GM12878 (cell line): ENCODE results near the gene GPR62. TPM values are rescaled to one million over a fixed set of nuclear protein-coding genes. Genes with fewer than 3 reads are reported as not detected.

Source experiments
- ATAC-seq: fragments of 200-7000 bp; cut with Tn5 transposase; 3 replicates; pipeline ENCODE4 v1.9.1; 2020; ENCODE audit warnings: mild to moderate bottlenecking, moderate library complexity
- BruUV-seq: library from RNA; stranded (reverse); fragments of 400-500 nt; replicated peaks from 2 replicates; lab custom pipeline; 2021; lab: Mats Ljungman, UMichigan
- CTCF ChIA-PET: fragments of 300-600 bp; sonication (Branson Sonifier 250); formaldehyde crosslinking; extraction: SDS; loops from one replicate; lab custom pipeline; 2021; ENCODE audit warnings: inconsistent platforms; lab: Yijun Ruan, JAX
- POLR2A ChIA-PET: fragments of 350-600 bp; formaldehyde crosslinking; extraction: SDS; loops from one replicate; lab custom pipeline; 2021; ENCODE audit warnings: inconsistent platforms; lab: Charles Lee
- RAD21 ChIA-PET: fragments of 300-600 bp; sonication (Branson Sonifier 250); formaldehyde crosslinking; loops from one replicate; lab custom pipeline; 2023; ENCODE audit warnings: antibody characterized with exemption; ENCODE audit not compliant: unreplicated experiment; lab: Charles Lee
- SMC1A ChIA-PET: fragments of 300-600 bp; sonication (Branson Sonifier 250); formaldehyde crosslinking; loops from one replicate; lab custom pipeline; 2023; ENCODE audit not compliant: unreplicated experiment, uncharacterized antibody; lab: Charles Lee
- DNase-seq: peaks from one replicate; pipeline ENCODE4 v3.0.0-alpha.2; 2011; ENCODE audit warnings: low read depth, low spot score
- FAIRE-seq: peaks from 3 replicates; lab custom pipeline; 2011; peaks lifted over from hg19 to GRCh38; lab: Jason Lieb, UNC
- H2AFZ ChIP-seq: 2 replicates; pipeline ENCODE4 v1.6.0; 2011; ENCODE audit warnings: low read depth, low read length, control low read depth; ENCODE audit not compliant: control insufficient read depth
- H3K27ac ChIP-seq: 2 replicates; pipeline ENCODE4 v1.5.1; 2011; ENCODE audit warnings: control low read depth; ENCODE audit not compliant: control insufficient read depth, insufficient read depth
- H3K27me3 ChIP-seq, 2 experiments: replicated peaks in 1 of 2; 2 replicates each; pipeline versions ENCODE4 v1.6.0 to v1.6.1; 2011; ENCODE audit warnings: low read length in 1 of 2; ENCODE audit not compliant: control insufficient read depth in 2 of 2, insufficient read depth in 2 of 2
- H3K36me3 ChIP-seq, 2 experiments: 2 replicates each; pipeline ENCODE4 v1.5.1; 2011; ENCODE audit warnings: low read length in 1 of 2; ENCODE audit not compliant: control insufficient read depth in 2 of 2, insufficient read depth in 2 of 2
- H3K4me1 ChIP-seq: 2 replicates; pipeline ENCODE4 v1.6.1; 2011; ENCODE audit warnings: mild to moderate bottlenecking, low read length, moderate library complexity, mixed read lengths; ENCODE audit not compliant: control insufficient read depth, insufficient read depth
- H3K4me2 ChIP-seq: 2 replicates; pipeline ENCODE4 v1.6.0; 2011; ENCODE audit warnings: control low read depth; ENCODE audit not compliant: control insufficient read depth, insufficient read depth
- H3K4me3 ChIP-seq: fragments of 200-600 bp; sonication (generic); 2 replicates; pipeline ENCODE4 v1.5.1; 2016
- H3K79me2 ChIP-seq: 2 replicates; pipeline ENCODE4 v1.6.0; 2011; ENCODE audit warnings: low read length; ENCODE audit not compliant: control insufficient read depth, insufficient read depth
- H3K9ac ChIP-seq: 2 replicates; pipeline ENCODE4 v1.8.0; 2011; ENCODE audit warnings: low read length, control low read depth, mixed read lengths; ENCODE audit not compliant: control insufficient read depth, insufficient read depth
- H3K9me3 ChIP-seq: replicated peaks from 3 replicates; pipeline ENCODE4 v1.5.1; 2011; ENCODE audit warnings: mild to moderate bottlenecking, low read length; ENCODE audit not compliant: control insufficient read depth, insufficient read depth
- H4K20me1 ChIP-seq: 2 replicates; pipeline ENCODE4 v1.6.0; 2011; ENCODE audit not compliant: control insufficient read depth, insufficient read depth
- BHLHE40 ChIP-seq, 2 experiments: fragments of 450-650 bp in 1 of 2; IDR thresholded peaks; 2 replicates each; pipeline ENCODE4 v1.6.1; 2011 to 2017; ENCODE audit warnings: low read depth in 2 of 2, borderline replicate concordance in 1 of 2, improper control_type of control experiment in 1 of 2, low read length in 1 of 2, mild to moderate bottlenecking in 1 of 2
- CEBPZ ChIP-seq: fragments of 150-350 bp; IDR thresholded peaks from 2 replicates; pipeline ENCODE4 v1.6.1; 2016; ENCODE audit warnings: low read depth, low read length
- CREM ChIP-seq: IDR thresholded peaks from 2 replicates; pipeline ENCODE4 v1.6.1; 2014; ENCODE audit warnings: antibody characterized with exemption, low read depth
- E2F4 ChIP-seq: IDR thresholded peaks from 2 replicates; pipeline ENCODE4 v1.6.1; 2012; ENCODE audit warnings: low read depth, low read length, improper control_type of control experiment
- GATAD2B ChIP-seq: fragments of 450-650 bp; conservative IDR thresholded peaks from 2 replicates; pipeline ENCODE4 v1.6.1; 2017; ENCODE audit warnings: low read depth, mild to moderate bottlenecking, moderate library complexity
- HCFC1 ChIP-seq: fragments of 150-350 bp; IDR thresholded peaks from 2 replicates; pipeline ENCODE4 v1.6.1; 2014; ENCODE audit warnings: low read length
- MTA3 ChIP-seq: IDR thresholded peaks from 2 replicates; pipeline ENCODE4 v1.6.1; 2012; ENCODE audit warnings: low read length, inconsistent platforms, borderline replicate concordance
- MYB ChIP-seq: fragments of 150-350 bp; IDR thresholded peaks from 2 replicates; pipeline ENCODE4 v1.6.1; 2014; ENCODE audit warnings: mild to moderate bottlenecking, low read depth, low read length, borderline replicate concordance
- NFYB ChIP-seq: IDR thresholded peaks from 2 replicates; pipeline ENCODE4 v1.6.1; 2011; ENCODE audit warnings: low read depth, mild to moderate bottlenecking, low read length, improper control_type of control experiment, moderate library complexity; ENCODE audit not compliant: insufficient read depth
- PRDM15 ChIP-seq: fragments of 450-650 bp; formaldehyde crosslinking; IDR thresholded peaks from 2 replicates; pipeline ENCODE4 v1.4.0; 2020; ENCODE audit warnings: mild to moderate bottlenecking, moderate library complexity
- RAD51 ChIP-seq: fragments of 450-650 bp; IDR thresholded peaks from 2 replicates; pipeline ENCODE4 v1.6.1; 2016; ENCODE audit warnings: moderate library complexity, mild to moderate bottlenecking, inconsistent platforms
- RB1 ChIP-seq: fragments of 450-650 bp; formaldehyde crosslinking; IDR thresholded peaks from 2 replicates; pipeline ENCODE4 v1.6.1; 2017; ENCODE audit warnings: mild to moderate bottlenecking, borderline replicate concordance
- YBX1 ChIP-seq: fragments of 450-650 bp; IDR thresholded peaks from 2 replicates; pipeline ENCODE4 v1.6.1; 2016; ENCODE audit warnings: antibody characterized with exemption
- ZZZ3 ChIP-seq: IDR thresholded peaks from 2 replicates; pipeline ENCODE4 v1.6.1; 2011; ENCODE audit warnings: low read depth; ENCODE audit not compliant: control insufficient read depth, insufficient read length
- WGBS: methylation state at CpG from one replicate; pipeline ENCODE4 v1.1.6; 2016; ENCODE audit warnings: low lambda C conversion rate; ENCODE audit not compliant: insufficient replicate concordance, insufficient coverage; ENCODE audit errors: missing lambda C conversion rate; 5-methylcytosine and 5-hydroxymethylcytosine counted together
- in situ Hi-C: fragments of 300-500 bp; cut with MboI; formaldehyde crosslinking; loops from 9 replicates; pipeline ENCODE4 v1.14.3; 2018; ENCODE audit warnings: mixed read lengths
- intact Hi-C: fragments of 100-400 bp; cut with micrococcal nuclease; formaldehyde crosslinking; loops from one replicate; pipeline ENCODE4 v1.14.2; 2022; ENCODE audit not compliant: unreplicated experiment
- polyA plus RNA-seq, 11 experiments: library from polyadenylated mRNA; depleted of rRNA in 4 of 11; unstranded in 6 of 11; stranded (reverse) in 5 of 11; fragments of >200 nt; fragmentation: Nextera tagmentation in 4 of 11; fragmentation: Illumina TruSeq in 1 of 11; extraction: Ambion mirVana in 4 of 11; extraction: Trizol in 1 of 11; gene quantifications; 1 replicate in 1 of 11; 2 replicates in 10 of 11; pipeline versions ENCODE4 v1.2.1 to v1.2.3, GENCODE V29; 2011 to 2016; ENCODE audit warnings: inconsistent platforms in 2 of 11, missing spikeins in 2 of 11, low read depth in 1 of 11
- total RNA-seq, 4 experiments: library from RNA; depleted of rRNA in 3 of 4; stranded (reverse); fragments of >200 nt in 3 of 4; fragmentation: Illumina TruSeq in 1 of 4; extraction: Trizol in 1 of 4; gene quantifications; 2 replicates each; pipeline versions ENCODE4 v1.2.1 to v1.2.3, GENCODE V29; 2013 to 2021

GPR62 gene
- total and polyA plus RNA-seq, 10 of the 15 experiments (the other 5 are each of a cell fraction or from before 2014, with no cell fraction given), result not detected

- BruUV-seq, result no TSS peak
- no peaks in the 10 kb centered on the region for H3K36me3 ChIP-seq
- POLR2A ChIA-PET, result interaction anchor here (0.7 to 4.0 kb wide), 12 partner anchors 8 to 296 kb away, joined by 3 to 30 read pairs (median 4); partner anchors contain the start of genes ABHD14A, ABHD14B, ALAS1 and DUSP7
- CTCF ChIA-PET, result interaction anchor here (0.8 to 4.6 kb wide), 20 partner anchors 10 to 430 kb away, joined by 3 to 56 read pairs (median 4); partner anchors contain the start of genes ABHD14A, ABHD14B, DUSP7 and PARP3
- H2AFZ ChIP-seq, result peak within 1 kb of the TSS; percentile 91
- peak within 1 kb of the TSS; percentile 97 for H3K4me3 ChIP-seq
- H3K9ac ChIP-seq, result peak within 1 kb of the TSS; percentile 83
- peak within 1 kb of the TSS; percentile 73 for H3K27ac ChIP-seq
- H3K9me3 ChIP-seq, result no peaks in the 10 kb centered on the region
- in situ Hi-C loops, result no loop called here
- H3K79me2 ChIP-seq, result peaks cover 3% of the 10 kb centered on the region
- WGBS, result under 1% methylated on average over 57 of the region's 68 CpGs
- H3K27me3 ChIP-seq, result no peaks in the 10 kb centered on the region
- peaks cover 8% of the 10 kb centered on the region for H3K4me1 ChIP-seq
- peak; percentile 92 for ATAC-seq
- peak within 1 kb of the TSS; percentile 96 for H3K4me2 ChIP-seq
- RAD21 ChIA-PET, result interaction anchor here (0.9 to 3.3 kb wide), 9 partner anchors 9 to 271 kb away, joined by 3 to 30 read pairs (median 5); partner anchors contain the start of genes ABHD14A, ABHD14B, PARP3 and PCBP4
- H4K20me1 ChIP-seq, result no peaks in the 10 kb centered on the region
- FAIRE-seq, result peak; percentile 59
- SMC1A ChIA-PET, result interaction anchor here (0.7 to 2.8 kb wide), 4 partner anchors 9 to 40 kb away, joined by 3 to 17 read pairs (median 6); partner anchors contain the start of genes ABHD14A, ABHD14B and RPL29
- peak; percentile 43 for DNase-seq
- intact Hi-C loops, result no loop called here
- TF ChIP-seq NFYB (0 out of 2 replicates have a peak, but pooled peaks have one; percentile 21), CREM (0 out of 2 replicates have a peak, but pooled peaks have one; percentile 1), PRDM15 (CRISPR knock-in tag) (no peak), CEBPZ (no peak), E2F4 (no peak), MYB (no peak), YBX1 (no peak), BHLHE40 (IDR thresholded peaks at IDR 0.05; ENCODE audit: borderline replicate concordance in 1 of 2, low read depth in 2 of 2, low read length in 1 of 2) (peak; percentile 45 to 61; a peak in 2 of 4 replicates), RB1 (no peak; the same call in 1 of the 2 replicates), ZZZ3 (no peak), RAD51 (peak; percentile 45; the same call in 1 of the 2 replicates), GATAD2B (peak; percentile 72), HCFC1 (no peak; the same call in 1 of the 2 replicates), MTA3 (no peak; the same call in 1 of the 2 replicates)
These were observed 27.8 kb downstream of the GPR62 start, which contains the start of gene ACY1 for GRCh38 chr3:51982838-51983577. TSS of gene ACY1 (plus strand) at chr3:51983535. CDS start at chr3:51984065, 530 bp downstream.
